GM12875 (cell line): Measurements from ENCODE around the gene MAPT.
A peak's percentile ranks its signal among the peaks of the same experiment; 100 is the strongest.

Source experiments
- H3K4me3 ChIP-seq: one replicate; pipeline ENCODE4 v1.5.1; 2011; ENCODE audit warnings: low read depth, low read length, control low read depth
- CTCF ChIP-seq: IDR thresholded peaks from 2 replicates; pipeline ENCODE4 v1.5.1; 2011; ENCODE audit warnings: low read depth, mild to moderate bottlenecking, control low read depth, inconsistent platforms, low read length, moderate library complexity, borderline replicate concordance; ENCODE audit not compliant: insufficient read depth

MAPT gene

DNA sequence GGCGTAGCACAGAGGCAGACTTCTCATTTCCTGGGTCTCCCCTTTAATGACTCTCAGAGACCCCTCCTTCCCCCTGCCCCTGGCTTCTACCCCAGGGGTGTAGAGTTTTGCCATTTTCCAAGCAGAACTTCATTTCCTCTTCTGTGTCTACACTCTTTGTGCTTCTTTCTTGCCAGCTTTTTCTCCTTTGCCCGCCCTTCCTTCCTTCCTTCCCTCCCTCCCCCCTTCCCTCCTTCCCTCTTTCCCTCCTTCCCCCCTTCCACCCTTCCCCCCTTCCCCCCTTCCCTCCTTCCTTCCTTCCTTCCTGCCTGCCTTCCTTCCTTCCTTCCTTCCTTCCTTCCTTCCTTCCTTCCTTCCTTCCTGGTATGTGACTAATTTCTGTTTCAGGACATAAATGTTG lies 47.0 kb downstream of the MAPT start:
- no peak for TF ChIP-seq CTCF
- no peak overlapping the region for H3K4me3 ChIP-seq

- no peak for TF ChIP-seq CTCF
- no peak overlapping the region for H3K4me3 ChIP-seq
These were observed 47.9 kb downstream of the MAPT start for GRCh38 chr17:45942284-45942683.

GRCh38 chr17:45946841-45947256 lies 52.5 kb downstream of the MAPT start:
- no peak overlapping the region for H3K4me3 ChIP-seq
- no peak for TF ChIP-seq CTCF

- TF ChIP-seq CTCF: no peak
These were observed 54.1 kb downstream of the MAPT start for GRCh38 chr17:45948498-45948880.

GRCh38 chr17:45948881-45949624 lies 54.7 kb downstream of the MAPT start:
- peak; percentile 91 for TF ChIP-seq CTCF
- no peak overlapping the region for H3K4me3 ChIP-seq

More at GRCh38 chr17:45948498-45948880, 54.1 kb downstream of the MAPT start:
- no peak overlapping the region for H3K4me3 ChIP-seq

DNA sequence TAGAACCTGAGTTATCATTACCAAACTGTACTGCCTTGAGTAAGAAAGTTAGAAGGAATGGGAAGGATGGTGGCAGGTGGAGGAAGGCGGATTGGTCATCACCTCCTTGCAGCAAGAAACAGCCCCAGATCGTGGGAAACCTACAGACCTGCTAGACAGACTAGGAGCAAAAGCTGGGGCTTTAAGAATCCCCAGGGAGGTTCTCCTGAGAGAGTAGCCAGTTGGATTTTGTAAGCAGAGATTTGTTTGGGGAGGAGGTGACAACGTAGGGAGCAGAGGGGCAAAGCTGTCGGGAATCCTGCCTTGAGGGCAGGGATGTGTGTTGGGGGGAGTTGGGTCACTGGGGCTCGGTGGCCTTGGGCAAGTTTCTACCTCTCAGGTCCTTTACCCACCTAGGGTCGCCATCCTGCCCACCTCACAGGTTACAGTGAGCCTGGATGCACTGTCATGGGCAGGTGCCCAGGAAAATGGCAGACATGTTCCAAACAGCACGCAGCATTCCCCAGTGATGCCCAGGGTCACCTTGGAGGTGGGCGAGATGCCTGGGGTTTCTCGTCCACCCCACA lies 55.5 kb downstream of the MAPT start:
- no peak overlapping the region for H3K4me3 ChIP-seq
- no peak for TF ChIP-seq CTCF

DNA sequence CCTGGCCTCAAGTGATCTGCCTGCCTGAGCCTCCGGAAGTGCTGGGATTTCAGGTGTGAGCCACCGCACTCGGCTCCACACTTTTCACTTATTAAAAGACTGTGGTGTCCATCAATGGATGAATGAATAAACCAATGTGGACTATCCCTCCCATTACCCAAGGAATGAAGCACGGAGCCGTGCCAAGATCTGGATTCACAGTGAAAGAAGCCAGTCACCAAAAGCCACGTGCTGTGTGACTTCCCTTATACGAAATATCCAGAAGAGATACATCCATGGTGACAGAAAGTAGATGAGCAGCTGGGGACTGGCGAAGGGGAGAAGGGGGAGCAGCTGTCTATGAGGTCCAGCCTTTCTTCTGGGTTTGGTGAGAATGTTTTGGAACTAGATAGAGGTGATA lies 56.5 kb downstream of the MAPT start:
- no peak overlapping the region for H3K4me3 ChIP-seq

More for the DNA sequence above, 56.5 kb downstream of the MAPT start:
- no peak for TF ChIP-seq CTCF
